SHP77 treated with DMSO at 0.1 percent for 48 hours (cell line): ENCODE results near the gene BTNL8.

ENCODE experiments used
- DNase-seq: peaks from one replicate; lab custom pipeline; 2025; lab: John Stamatoyannopoulos, UW

Gene BTNL8

GRCh38 chr5:180898621-180899246 is at the start of gene BTNL8:
BTNL8 (plus strand) TSS chr5:180899159; CDS start chr5:180899311, 152 bp downstream.
- no peak for DNase-seq

- no peak for DNase-seq
Measured at GRCh38 chr5:180849827-180850226, 49.1 kb upstream of the BTNL8 start.

- no peak for DNase-seq
Measured at GRCh38 chr5:180850434-180851078, 48.4 kb upstream of the BTNL8 start.

GRCh38 chr5:180852495-180852894 is 46.5 kb upstream of the BTNL8 start:
- DNase-seq = no peak

GRCh38 chr5:180853121-180853847 is 45.7 kb upstream of the BTNL8 start:
- DNase-seq = no peak

GRCh38 chr5:180853848-180854176 is 45.1 kb upstream of the BTNL8 start:
- DNase-seq = no peak

GRCh38 chr5:180858586-180858985 is 40.4 kb upstream of the BTNL8 start:
- no peak for DNase-seq

- DNase-seq = no peak
Measured at GRCh38 chr5:180860273-180860886, 38.6 kb upstream of the BTNL8 start.

GRCh38 chr5:180860887-180861822 is 37.8 kb upstream of the BTNL8 start, which contains the start of gene ZFP62:
ZFP62 (minus strand) TSS chr5:180861276; CDS start chr5:180861219, 57 bp downstream.
- peak; percentile 87 for DNase-seq

- no peak for DNase-seq
Measured at GRCh38 chr5:180862645-180863044, 36.3 kb upstream of the BTNL8 start.

GRCh38 chr5:180865981-180866695 is 32.8 kb upstream of the BTNL8 start:
- no peak for DNase-seq

- no peak for DNase-seq
Measured at GRCh38 chr5:180866985-180867384, 32.0 kb upstream of the BTNL8 start.

- peak; percentile 79 for DNase-seq
Measured at GRCh38 chr5:180868960-180869359, 30.0 kb upstream of the BTNL8 start.

- no peak for DNase-seq
Measured at GRCh38 chr5:180869587-180869986, 29.4 kb upstream of the BTNL8 start.

- no peak for DNase-seq
Measured at GRCh38 chr5:180870276-180871068, 28.5 kb upstream of the BTNL8 start.

- DNase-seq = no peak
Measured at GRCh38 chr5:180872419-180872818, 26.5 kb upstream of the BTNL8 start.

GRCh38 chr5:180873615-180874520 is 25.1 kb upstream of the BTNL8 start:
- no peak for DNase-seq

GRCh38 chr5:180874804-180875582 is 24.0 kb upstream of the BTNL8 start:
- DNase-seq = no peak
